ENCODE data around the gene ARHGEF25. TPM values are rescaled to one million over a fixed set of nuclear protein-coding genes. Genes with fewer than 3 reads are reported as not detected.
"Not testable (repeated sequence)": the region's sequence is repeated elsewhere in the genome, so short reads cannot be mapped to it uniquely, and the experiment has no call there.

The ARHGEF25 gene
- total and polyA plus RNA-seq, 2 of the 4 experiments (the other 2 are of a cell fraction): 6.3 to 17.9 TPM

DNA sequence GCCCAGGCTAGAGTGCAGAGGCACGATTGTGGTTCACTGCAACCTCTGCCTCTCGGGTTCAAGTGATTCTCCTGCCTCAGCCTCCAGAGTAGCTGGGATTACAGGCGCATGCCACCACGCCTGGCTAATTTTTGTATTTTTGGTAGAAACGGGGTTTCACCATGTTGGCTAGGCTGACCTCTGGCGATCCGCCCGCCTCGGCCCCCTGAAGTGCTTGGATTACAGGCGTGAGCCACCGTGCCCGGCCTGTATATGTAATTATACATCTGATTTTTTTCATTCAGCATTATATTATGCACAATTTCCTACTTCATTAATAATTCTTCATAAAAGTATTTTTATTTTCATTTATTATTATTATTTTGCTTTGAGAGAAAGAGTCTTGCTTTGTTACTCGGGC lies 40.8 kb upstream of the ARHGEF25 start:
- dilution Hi-C loops (cut with HindIII; ENCODE audit: low sequenced_read_pairs, unreplicated experiment): loop anchor here (25.0 kb wide), 1 partner anchor 92 kb away; no protein-coding TSS in a partner anchor
- H3K4me1 ChIP-seq (ENCODE audit: control insufficient read depth, insufficient read depth, low read length); H2BK15ac ChIP-seq (ENCODE audit: low read depth, low read length); intact Hi-C loops (cut with micrococcal nuclease); H3K79me1 ChIP-seq (ENCODE audit: low read depth in 1 of 2, low read length in 2 of 2); H4K8ac ChIP-seq (ENCODE audit: low read depth in 2 of 2, low read length in 2 of 2); H2BK5ac ChIP-seq (ENCODE audit: low read depth, low read length, poor library complexity, severe bottlenecking); H3K9me1 ChIP-seq (ENCODE audit: insufficient read depth, low read length); H3K4me2 ChIP-seq (ENCODE audit: low read depth, low read length); H3K27ac ChIP-seq (ENCODE audit: insufficient read depth, low read length); H4K5ac ChIP-seq (ENCODE audit: low read depth, low read length); H2BK120ac ChIP-seq (ENCODE audit: low read depth, low read length); DNase-seq; H3K9me3 ChIP-seq (ENCODE audit: control insufficient read depth, insufficient read depth, low read length); H4K91ac ChIP-seq (ENCODE audit: insufficient read depth, low read depth, low read length); BruUV-seq (replicated peaks); H3K36me3 ChIP-seq (ENCODE audit: control insufficient read depth, insufficient read depth, low read length); ATAC-seq (ENCODE audit: low read depth); H3K23ac ChIP-seq (ENCODE audit: low read depth, low read length); H2AK9ac ChIP-seq (replicated peaks; ENCODE audit: low read depth, low read length, poor library complexity); H3K14ac ChIP-seq (replicated peaks; ENCODE audit: low read depth, low read length); in situ Hi-C loops (cut with MboI; ENCODE audit: low sequenced_read_pairs); H3K18ac ChIP-seq (ENCODE audit: low read depth, low read length); H2BK20ac ChIP-seq (ENCODE audit: low read depth, low read length); H3K56ac ChIP-seq (ENCODE audit: extremely low read depth, insufficient read depth, low read length); H3K4me3 ChIP-seq (ENCODE audit: insufficient read depth, low read depth, low read length); H2AK5ac ChIP-seq (ENCODE audit: low read depth, low read length); H3K4ac ChIP-seq (ENCODE audit: low read depth, low read length); H2AFZ ChIP-seq (replicated peaks; ENCODE audit: low read length, poor library complexity); H4K20me1 ChIP-seq (ENCODE audit: insufficient read depth, low read length); H3K9ac ChIP-seq (ENCODE audit: low read depth, low read length): not testable (repeated sequence)
- 81% methylated on average over 3 of the region's 13 CpGs; no CpG with 5 or more reads in 1 of the 2 experiments for WGBS, 2 experiments (ENCODE audit: extremely low coverage in 2 of 2, insufficient read length in 1 of 2)
- ChIA-PET POLR2A (ENCODE audit: unreplicated experiment) (interaction anchor here (0.6 kb wide), 1 partner anchor 33 kb away, joined by 6 read pairs; no protein-coding TSS in a partner anchor), CTCF (interaction anchor here (0.6 to 1.2 kb wide), 4 partner anchors 12 to 186 kb away, joined by 3 to 7 read pairs (median 3); partner anchors contain the start of gene B4GALNT1)
- peaks cover 11% of the 10 kb centered on the region for H3K27me3 ChIP-seq (ENCODE audit: control insufficient read depth, insufficient read depth, low read length)

Data from IMR-90 (cell line).